Fibroblast of lung (primary cell): ENCODE data around the gene CNGA4.

ENCODE experiments used
- EZH2 ChIP-seq: IDR thresholded peaks from 2 replicates; pipeline ENCODE4 v1.5.1; 2012; ENCODE audit warnings: low read length, control low read depth, mild to moderate bottlenecking; ENCODE audit errors: missing control alignments
- TF ChIP-seq, protein P1 (sequence below), 2 donors: IDR thresholded peaks in 1 of 2; conservative IDR thresholded peaks in 1 of 2; 1 replicate in 1 of 2; 2 replicates in 1 of 2; pipeline ENCODE4 v1.5.1; 2011 to 2012; ENCODE audit warnings: low read length in 2 of 2, control low read depth in 1 of 2, inconsistent platforms in 1 of 2, low read depth in 1 of 2, mild to moderate bottlenecking in 1 of 2

DNA sequence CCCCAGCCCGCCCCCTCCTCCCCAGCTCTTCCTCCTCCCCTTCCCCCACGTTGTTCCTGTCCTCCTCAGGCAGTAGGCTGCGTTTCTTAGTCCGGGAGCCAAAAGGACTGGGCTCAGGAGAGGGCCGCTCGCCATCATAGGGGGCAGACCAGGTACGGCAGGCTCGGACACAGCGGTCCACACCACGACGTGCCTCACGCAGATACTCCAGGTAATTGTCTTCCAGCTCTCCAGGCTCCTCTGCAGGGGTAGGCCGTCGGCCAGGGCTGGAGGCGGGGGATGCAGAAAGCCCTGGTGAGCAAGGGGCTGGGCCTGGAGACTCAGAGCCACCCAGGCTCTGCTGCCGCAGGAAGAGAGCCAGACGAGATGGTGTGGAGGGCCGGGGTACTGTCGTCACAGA is 21.2 kb upstream of the CNGA4 start:
- TF ChIP-seq, protein P1, sequence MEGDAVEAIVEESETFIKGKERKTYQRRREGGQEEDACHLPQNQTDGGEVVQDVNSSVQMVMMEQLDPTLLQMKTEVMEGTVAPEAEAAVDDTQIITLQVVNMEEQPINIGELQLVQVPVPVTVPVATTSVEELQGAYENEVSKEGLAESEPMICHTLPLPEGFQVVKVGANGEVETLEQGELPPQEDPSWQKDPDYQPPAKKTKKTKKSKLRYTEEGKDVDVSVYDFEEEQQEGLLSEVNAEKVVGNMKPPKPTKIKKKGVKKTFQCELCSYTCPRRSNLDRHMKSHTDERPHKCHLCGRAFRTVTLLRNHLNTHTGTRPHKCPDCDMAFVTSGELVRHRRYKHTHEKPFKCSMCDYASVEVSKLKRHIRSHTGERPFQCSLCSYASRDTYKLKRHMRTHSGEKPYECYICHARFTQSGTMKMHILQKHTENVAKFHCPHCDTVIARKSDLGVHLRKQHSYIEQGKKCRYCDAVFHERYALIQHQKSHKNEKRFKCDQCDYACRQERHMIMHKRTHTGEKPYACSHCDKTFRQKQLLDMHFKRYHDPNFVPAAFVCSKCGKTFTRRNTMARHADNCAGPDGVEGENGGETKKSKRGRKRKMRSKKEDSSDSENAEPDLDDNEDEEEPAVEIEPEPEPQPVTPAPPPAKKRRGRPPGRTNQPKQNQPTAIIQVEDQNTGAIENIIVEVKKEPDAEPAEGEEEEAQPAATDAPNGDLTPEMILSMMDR (conservative IDR thresholded peaks at IDR 0.05 in 1 of 2, IDR thresholded peaks at IDR 0.05 in 1 of 2; ENCODE audit: low read depth in 1 of 2, low read length in 2 of 2): no peak
- no peak for TF ChIP-seq EZH2
